K562 (cell line): ENCODE results near the gene PGAP2. TPM values are rescaled to one million over a fixed set of nuclear protein-coding genes. Genes with fewer than 3 reads are reported as not detected.

ENCODE experiments used
- BCL6 ChIP-seq: fragments of 250-450 bp; sonication (Bioruptor Pico); IDR thresholded peaks from 2 replicates; pipeline ENCODE4 v1.4.0; 2020
- FOXJ3 ChIP-seq: sonication (generic); formaldehyde crosslinking; IDR thresholded peaks from 2 replicates; pipeline ENCODE4 v1.4.0; 2020; ENCODE audit warnings: mild to moderate bottlenecking, missing genetic modification reagents
- HEY1 ChIP-seq: fragments of 250-450 bp; sonication (Bioruptor Pico); IDR thresholded peaks from 2 replicates; pipeline ENCODE4 v1.5.0; 2020; ENCODE audit warnings: mild to moderate bottlenecking, moderate library complexity, borderline replicate concordance
- HMGXB4 ChIP-seq: sonication (generic); formaldehyde crosslinking; IDR thresholded peaks from 2 replicates; pipeline ENCODE4 v1.8.1; 2023; ENCODE audit warnings: mild to moderate bottlenecking, missing genetic modification reagents
- MEF2D ChIP-seq: conservative IDR thresholded peaks from 2 replicates; pipeline ENCODE4 v1.6.1; 2016; ENCODE audit warnings: low read depth, missing genetic modification characterization, missing compliant biosample characterization
- MLLT1 ChIP-seq, 2 experiments: fragments of 450-650 bp; IDR thresholded peaks; 2 replicates each; pipeline ENCODE4 v1.6.1; 2016
- MTA2 ChIP-seq: fragments of 450-650 bp; IDR thresholded peaks from 2 replicates; pipeline ENCODE4 v1.6.1; 2016; ENCODE audit warnings: low read depth
- PHTF2 ChIP-seq: fragments of 250-450 bp; sonication (Bioruptor Pico); IDR thresholded peaks from 2 replicates; pipeline ENCODE4 v1.5.0; 2021; ENCODE audit warnings: mild to moderate bottlenecking
- PURB ChIP-seq: sonication (generic); formaldehyde crosslinking; IDR thresholded peaks from 2 replicates; pipeline ENCODE4 v1.9.0; 2021; ENCODE audit warnings: low read depth, mild to moderate bottlenecking, missing genetic modification reagents
- RAD51 ChIP-seq: fragments of 450-650 bp; IDR thresholded peaks from 2 replicates; pipeline ENCODE4 v1.7.1; 2016; ENCODE audit warnings: low read depth, mild to moderate bottlenecking, borderline replicate concordance
- SMARCE1 ChIP-seq: fragments of 450-650 bp; IDR thresholded peaks from 2 replicates; pipeline ENCODE4 v1.7.1; 2016; ENCODE audit warnings: mild to moderate bottlenecking
- TEAD2 ChIP-seq: fragments of 450-650 bp; IDR thresholded peaks from 2 replicates; pipeline ENCODE4 v1.6.1; 2016; ENCODE audit warnings: missing genetic modification characterization, control low read depth, missing compliant biosample characterization
- USF1 ChIP-seq: sonication (generic); formaldehyde crosslinking; IDR thresholded peaks from 2 replicates; pipeline ENCODE4 v1.9.0; 2022; ENCODE audit warnings: mild to moderate bottlenecking, missing genetic modification reagents
- polyA plus RNA-seq, 8 experiments: library from polyadenylated mRNA; depleted of rRNA in 4 of 8; stranded (reverse) in 5 of 8; unstranded in 3 of 8; fragments of >200 nt; fragmentation: Nextera tagmentation in 2 of 8; fragmentation: Illumina TruSeq in 1 of 8; extraction: Ambion mirVana in 2 of 8; extraction: Trizol in 1 of 8; gene quantifications; 2 replicates each; pipeline versions ENCODE4 v1.2.1 to v1.2.3, GENCODE V29; 2011 to 2014; ENCODE audit warnings: inconsistent platforms in 1 of 8, missing spikeins in 1 of 8
- total RNA-seq, 7 experiments: library from RNA; depleted of rRNA in 6 of 7; stranded (reverse); fragments of >200 nt in 6 of 7; fragmentation: Illumina TruSeq in 2 of 7; extraction: Trizol in 2 of 7; gene quantifications; 2 replicates each; pipeline versions ENCODE4 v1.2.1 to v1.2.3, GENCODE V29; 2011 to 2021; ENCODE audit warnings: low replicate concordance in 1 of 7
- TF ChIP-seq, protein P1 (sequence below): IDR thresholded peaks from 2 replicates; pipeline ENCODE4 v1.6.1; 2016; ENCODE audit warnings: missing genetic modification characterization, missing compliant biosample characterization
- TF ChIP-seq, protein P2 (sequence below): fragments of 450-650 bp; IDR thresholded peaks from 2 replicates; pipeline ENCODE4 v1.6.1; 2016; ENCODE audit warnings: low read depth

The PGAP2 gene
- total and polyA plus RNA-seq, 9 of the 15 experiments (the other 6 are each of a cell fraction or from before 2014, with no cell fraction given) = 17.9 to 47.2 (median 33.7) TPM

DNA sequence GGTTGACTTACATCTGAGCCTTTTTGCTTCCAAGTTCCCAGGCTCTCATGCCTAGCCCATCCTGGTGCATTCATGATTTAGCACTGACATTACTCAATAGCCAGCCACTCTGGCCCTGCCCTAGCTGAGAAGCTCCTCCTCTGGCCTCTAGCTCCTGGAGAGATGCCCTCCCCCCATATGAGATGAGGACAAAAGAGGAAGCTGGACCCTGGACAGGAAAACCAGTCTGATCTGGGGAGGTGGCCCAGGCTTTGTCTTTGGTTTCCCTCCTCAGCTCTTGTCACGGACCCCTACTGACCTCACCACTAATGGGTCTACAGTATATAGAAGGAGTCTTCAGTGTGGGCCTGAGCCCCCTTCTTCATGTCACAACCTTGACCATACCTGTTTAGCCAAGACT, 29.4 kb downstream of the PGAP2 start (continued):
- TF ChIP-seq SMARCE1 (peak; percentile 46; the same call in 1 of the 2 replicates), PURB (no peak), FOXJ3 (no peak), MLLT1 (IDR thresholded peaks at IDR 0.05) (no peak), PHTF2 (CRISPR knock-in tag) (no peak), MTA2 (no peak), MEF2D (tag) (no peak), HEY1 (CRISPR knock-in tag) (no peak), RAD51 (no peak), TEAD2 (tag) (no peak), HMGXB4 (CRISPR knock-in tag) (no peak), USF1 (CRISPR knock-in tag) (no peak), BCL6 (CRISPR knock-in tag) (no peak)
- TF ChIP-seq, protein P1, sequence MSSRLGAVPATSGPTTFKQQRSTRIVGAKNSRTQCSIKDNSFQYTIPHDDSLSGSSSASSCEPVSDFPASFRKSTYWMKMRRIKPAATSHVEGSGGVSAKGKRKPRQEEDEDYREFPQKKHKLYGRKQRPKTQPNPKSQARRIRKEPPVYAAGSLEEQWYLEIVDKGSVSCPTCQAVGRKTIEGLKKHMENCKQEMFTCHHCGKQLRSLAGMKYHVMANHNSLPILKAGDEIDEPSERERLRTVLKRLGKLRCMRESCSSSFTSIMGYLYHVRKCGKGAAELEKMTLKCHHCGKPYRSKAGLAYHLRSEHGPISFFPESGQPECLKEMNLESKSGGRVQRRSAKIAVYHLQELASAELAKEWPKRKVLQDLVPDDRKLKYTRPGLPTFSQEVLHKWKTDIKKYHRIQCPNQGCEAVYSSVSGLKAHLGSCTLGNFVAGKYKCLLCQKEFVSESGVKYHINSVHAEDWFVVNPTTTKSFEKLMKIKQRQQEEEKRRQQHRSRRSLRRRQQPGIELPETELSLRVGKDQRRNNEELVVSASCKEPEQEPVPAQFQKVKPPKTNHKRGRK (tag) = no peak
- TF ChIP-seq, protein P2, sequence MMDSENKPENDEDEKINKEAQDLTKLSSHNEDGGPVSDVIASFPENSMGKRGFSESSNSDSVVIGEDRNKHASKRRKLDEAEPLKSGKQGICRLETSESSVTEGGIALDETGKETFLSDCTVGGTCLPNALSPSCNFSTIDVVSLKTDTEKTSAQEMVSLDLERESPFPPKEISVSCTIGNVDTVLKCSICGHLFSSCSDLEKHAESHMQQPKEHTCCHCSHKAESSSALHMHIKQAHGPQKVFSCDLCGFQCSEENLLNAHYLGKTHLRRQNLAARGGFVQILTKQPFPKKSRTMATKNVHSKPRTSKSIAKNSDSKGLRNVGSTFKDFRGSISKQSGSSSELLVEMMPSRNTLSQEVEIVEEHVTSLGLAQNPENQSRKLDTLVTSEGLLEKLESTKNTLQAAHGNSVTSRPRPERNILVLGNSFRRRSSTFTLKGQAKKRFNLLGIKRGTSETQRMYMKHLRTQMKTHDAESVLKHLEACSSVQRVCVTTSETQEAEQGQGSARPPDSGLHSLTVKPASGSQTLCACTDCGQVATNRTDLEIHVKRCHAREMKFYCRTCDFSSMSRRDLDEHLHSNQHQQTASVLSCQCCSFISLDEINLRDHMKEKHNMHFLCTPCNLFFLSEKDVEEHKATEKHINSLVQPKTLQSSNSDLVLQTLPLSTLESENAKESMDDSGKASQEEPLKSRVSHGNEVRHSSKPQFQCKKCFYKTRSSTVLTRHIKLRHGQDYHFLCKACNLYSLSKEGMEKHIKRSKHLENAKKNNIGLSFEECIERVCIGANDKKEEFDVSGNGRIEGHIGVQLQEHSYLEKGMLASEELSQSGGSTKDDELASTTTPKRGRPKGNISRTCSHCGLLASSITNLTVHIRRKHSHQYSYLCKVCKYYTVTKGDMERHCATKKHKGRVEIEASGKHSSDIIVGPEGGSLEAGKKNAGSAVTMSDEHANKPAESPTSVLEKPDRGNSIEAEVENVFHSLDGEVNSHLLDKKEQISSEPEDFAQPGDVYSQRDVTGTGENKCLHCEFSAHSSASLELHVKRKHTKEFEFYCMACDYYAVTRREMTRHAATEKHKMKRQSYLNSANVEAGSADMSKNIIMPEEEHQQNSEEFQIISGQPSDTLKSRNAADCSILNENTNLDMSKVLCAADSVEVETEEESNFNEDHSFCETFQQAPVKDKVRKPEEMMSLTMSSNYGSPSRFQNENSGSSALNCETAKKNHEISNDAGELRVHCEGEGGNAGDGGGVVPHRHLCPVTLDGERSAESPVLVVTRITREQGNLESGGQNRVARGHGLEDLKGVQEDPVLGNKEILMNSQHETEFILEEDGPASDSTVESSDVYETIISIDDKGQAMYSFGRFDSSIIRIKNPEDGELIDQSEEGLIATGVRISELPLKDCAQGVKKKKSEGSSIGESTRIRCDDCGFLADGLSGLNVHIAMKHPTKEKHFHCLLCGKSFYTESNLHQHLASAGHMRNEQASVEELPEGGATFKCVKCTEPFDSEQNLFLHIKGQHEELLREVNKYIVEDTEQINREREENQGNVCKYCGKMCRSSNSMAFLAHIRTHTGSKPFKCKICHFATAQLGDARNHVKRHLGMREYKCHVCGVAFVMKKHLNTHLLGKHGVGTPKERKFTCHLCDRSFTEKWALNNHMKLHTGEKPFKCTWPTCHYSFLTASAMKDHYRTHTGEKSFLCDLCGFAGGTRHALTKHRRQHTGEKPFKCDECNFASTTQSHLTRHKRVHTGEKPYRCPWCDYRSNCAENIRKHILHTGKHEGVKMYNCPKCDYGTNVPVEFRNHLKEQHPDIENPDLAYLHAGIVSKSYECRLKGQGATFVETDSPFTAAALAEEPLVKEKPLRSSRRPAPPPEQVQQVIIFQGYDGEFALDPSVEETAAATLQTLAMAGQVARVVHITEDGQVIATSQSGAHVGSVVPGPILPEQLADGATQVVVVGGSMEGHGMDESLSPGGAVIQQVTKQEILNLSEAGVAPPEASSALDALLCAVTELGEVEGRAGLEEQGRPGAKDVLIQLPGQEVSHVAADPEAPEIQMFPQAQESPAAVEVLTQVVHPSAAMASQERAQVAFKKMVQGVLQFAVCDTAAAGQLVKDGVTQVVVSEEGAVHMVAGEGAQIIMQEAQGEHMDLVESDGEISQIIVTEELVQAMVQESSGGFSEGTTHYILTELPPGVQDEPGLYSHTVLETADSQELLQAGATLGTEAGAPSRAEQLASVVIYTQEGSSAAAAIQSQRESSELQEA = no peak
